H9 (cell line): ENCODE results near the gene ATG7. TPM values are rescaled to one million over a fixed set of nuclear protein-coding genes. Genes with fewer than 3 reads are reported as not detected.

ENCODE experiments used
- DNase-seq: peaks from one replicate; pipeline ENCODE4 v3.0.0-alpha.2; 2017
- H2AFZ ChIP-seq: one replicate; pipeline ENCODE4 v1.6.1; 2013; ENCODE audit warnings: mild to moderate bottlenecking, low read length, control low read depth, moderate library complexity
- H2AK5ac ChIP-seq: 2 replicates; pipeline ENCODE4 v1.6.1; 2013; ENCODE audit warnings: low read length, control low read depth, mixed read lengths; ENCODE audit not compliant: insufficient read length
- H2BK120ac ChIP-seq: one replicate; pipeline ENCODE4 v1.6.1; 2013; ENCODE audit warnings: low read depth, mild to moderate bottlenecking, low read length, control low read depth, inconsistent platforms; ENCODE audit not compliant: poor library complexity, severe bottlenecking
- H2BK12ac ChIP-seq: 2 replicates; pipeline ENCODE4 v1.6.1; 2013; ENCODE audit warnings: low read length, control low read depth, mixed read lengths, low read depth; ENCODE audit not compliant: insufficient read length
- H2BK15ac ChIP-seq: 2 replicates; pipeline ENCODE4 v1.6.1; 2013; ENCODE audit warnings: low read depth, low read length, control low read depth
- H2BK20ac ChIP-seq: one replicate; pipeline ENCODE4 v1.6.1; 2013; ENCODE audit warnings: low read depth, mild to moderate bottlenecking, low read length, control low read depth, inconsistent platforms; ENCODE audit not compliant: poor library complexity, severe bottlenecking
- H2BK5ac ChIP-seq: 2 replicates; pipeline ENCODE4 v1.6.1; 2013; ENCODE audit warnings: low read length, control low read depth, mixed read lengths; ENCODE audit not compliant: insufficient read length
- H3K14ac ChIP-seq: 2 replicates; pipeline ENCODE4 v1.6.1; 2013; ENCODE audit warnings: low read length, control low read depth; ENCODE audit not compliant: insufficient read depth
- H3K18ac ChIP-seq: 2 replicates; pipeline ENCODE4 v1.6.1; 2013; ENCODE audit warnings: low read depth, mild to moderate bottlenecking, mixed read lengths, low read length, control low read depth; ENCODE audit not compliant: insufficient read length
- H3K23ac ChIP-seq: 2 replicates; pipeline ENCODE4 v1.6.1; 2013; ENCODE audit warnings: low read length, control low read depth, mixed read lengths, low read depth; ENCODE audit not compliant: insufficient read length
- H3K23me2 ChIP-seq: 2 replicates; pipeline ENCODE4 v1.6.1; 2013; ENCODE audit warnings: low read depth, mild to moderate bottlenecking, mixed read lengths, low read length, control low read depth; ENCODE audit not compliant: insufficient read length, poor library complexity, severe bottlenecking
- H3K27ac ChIP-seq: 2 replicates; pipeline ENCODE4 v1.5.1; 2013; ENCODE audit warnings: low read length, control low read depth, mixed read lengths, low read depth; ENCODE audit not compliant: insufficient read length
- H3K27me3 ChIP-seq: 2 replicates; pipeline ENCODE4 v1.6.1; 2013; ENCODE audit warnings: low read length, control low read depth, inconsistent platforms; ENCODE audit not compliant: insufficient read depth
- H3K4ac ChIP-seq: 2 replicates; pipeline ENCODE4 v1.6.1; 2013; ENCODE audit warnings: low read depth, mild to moderate bottlenecking, control low read depth, inconsistent platforms, low read length, moderate library complexity
- H3K4me1 ChIP-seq: 2 replicates; pipeline ENCODE4 v1.6.1; 2013; ENCODE audit warnings: low read length, control low read depth, inconsistent platforms; ENCODE audit not compliant: insufficient read depth
- H3K4me2 ChIP-seq: 2 replicates; pipeline ENCODE4 v1.6.1; 2013; ENCODE audit warnings: low read length, control low read depth, mixed read lengths; ENCODE audit not compliant: insufficient read length, insufficient read depth
- H3K56ac ChIP-seq: 2 replicates; pipeline ENCODE4 v1.6.1; 2013; ENCODE audit warnings: low read depth, mild to moderate bottlenecking, mixed read lengths, low read length, control low read depth; ENCODE audit not compliant: insufficient read length
- H3K79me1 ChIP-seq: 2 replicates; pipeline ENCODE4 v1.6.1; 2013; ENCODE audit warnings: low read depth, mild to moderate bottlenecking, moderate library complexity, low read length, control low read depth, inconsistent platforms; ENCODE audit not compliant: insufficient read depth, poor library complexity, severe bottlenecking
- H3K79me2 ChIP-seq: 2 replicates; pipeline ENCODE4 v1.6.1; 2013; ENCODE audit warnings: low read length, control low read depth, inconsistent platforms; ENCODE audit not compliant: insufficient read depth
- H3K9ac ChIP-seq: 2 replicates; pipeline ENCODE4 v1.6.1; 2013; ENCODE audit warnings: low read length, control low read depth, mixed read lengths; ENCODE audit not compliant: insufficient read length; ENCODE audit errors: extremely low read depth
- H3K9me3 ChIP-seq: one replicate; pipeline ENCODE4 v1.6.1; 2013; ENCODE audit warnings: low read depth, low read length, inconsistent platforms; ENCODE audit not compliant: control insufficient read depth
- H3T11ph ChIP-seq: one replicate; pipeline ENCODE4 v1.6.1; 2013; ENCODE audit warnings: mild to moderate bottlenecking, low read length, control low read depth, inconsistent platforms
- H4K20me1 ChIP-seq: one replicate; pipeline ENCODE4 v1.6.1; 2013; ENCODE audit not compliant: control insufficient read depth, insufficient read length, insufficient read depth
- H4K5ac ChIP-seq: 2 replicates; pipeline ENCODE4 v1.6.1; 2013; ENCODE audit warnings: low read depth, mild to moderate bottlenecking, mixed read lengths, low read length, control low read depth; ENCODE audit not compliant: insufficient read length
- H4K8ac ChIP-seq: replicated peaks from 2 replicates; pipeline ENCODE4 v1.6.1; 2013; ENCODE audit warnings: low read length, control low read depth, mixed read lengths, low read depth; ENCODE audit not compliant: insufficient read length
- H4K91ac ChIP-seq: 2 replicates; pipeline ENCODE4 v1.6.1; 2013; ENCODE audit warnings: low read depth, mild to moderate bottlenecking, moderate library complexity, mixed read lengths, low read length, control low read depth; ENCODE audit not compliant: insufficient read length
- H3K27ac Mint-ChIP-seq, 3 experiments: 2 replicates in 2 of 3; 3 replicates in 1 of 3; pipeline ENCODE4 v1.8.0; 2020 to 2021; ENCODE audit warnings: mixed read lengths in 3 of 3, mild to moderate bottlenecking in 1 of 3, moderate library complexity in 1 of 3
- H3K27me3 Mint-ChIP-seq: 2 replicates; pipeline ENCODE4 v1.8.0; 2021; ENCODE audit warnings: low read depth, mild to moderate bottlenecking, moderate library complexity, mixed read lengths
- H3K36me3 Mint-ChIP-seq, 3 experiments: 2 replicates in 2 of 3; 3 replicates in 1 of 3; pipeline ENCODE4 v1.8.0; 2020 to 2021; ENCODE audit warnings: low read depth in 3 of 3, mixed read lengths in 3 of 3; ENCODE audit not compliant: insufficient read depth in 1 of 3
- H3K4me1 Mint-ChIP-seq, 2 experiments: 2 replicates each; pipeline ENCODE4 v1.8.0; 2020; ENCODE audit warnings: mixed read lengths in 2 of 2
- H3K4me3 Mint-ChIP-seq, 2 experiments: 2 replicates in 1 of 2; 3 replicates in 1 of 2; pipeline ENCODE4 v1.8.0; 2020 to 2021; ENCODE audit warnings: mild to moderate bottlenecking in 2 of 2, mixed read lengths in 2 of 2, moderate library complexity in 1 of 2
- H3K9me3 Mint-ChIP-seq, 2 experiments: 2 replicates in 1 of 2; 3 replicates in 1 of 2; pipeline ENCODE4 v1.8.0; 2020; ENCODE audit warnings: mild to moderate bottlenecking in 2 of 2, mixed read lengths in 2 of 2, moderate library complexity in 1 of 2
- CTCF ChIP-seq: fragments of 200-600 bp; sonication (generic); conservative IDR thresholded peaks from 3 replicates; pipeline ENCODE4 v1.8.0; 2021; ENCODE audit warnings: antibody characterized with exemption, mild to moderate bottlenecking
- WGBS: extraction: QIAGEN DNeasy Blood & Tissue Kit; methylation state at CpG from one replicate; pipeline ENCODE4 v1.1.7; 2013; ENCODE audit warnings: missing lambda C conversion rate, low lambda C conversion rate, mixed read lengths; ENCODE audit not compliant: insufficient read length; ENCODE audit errors: extremely low coverage; 5-methylcytosine and 5-hydroxymethylcytosine counted together
- total RNA-seq: library from RNA; stranded (reverse); gene quantifications from 2 replicates; pipeline ENCODE4 v1.2.1, GENCODE V29; 2021

Gene ATG7
- total RNA-seq, 1 experiment from 2014 or later: 17.9 TPM

DNA sequence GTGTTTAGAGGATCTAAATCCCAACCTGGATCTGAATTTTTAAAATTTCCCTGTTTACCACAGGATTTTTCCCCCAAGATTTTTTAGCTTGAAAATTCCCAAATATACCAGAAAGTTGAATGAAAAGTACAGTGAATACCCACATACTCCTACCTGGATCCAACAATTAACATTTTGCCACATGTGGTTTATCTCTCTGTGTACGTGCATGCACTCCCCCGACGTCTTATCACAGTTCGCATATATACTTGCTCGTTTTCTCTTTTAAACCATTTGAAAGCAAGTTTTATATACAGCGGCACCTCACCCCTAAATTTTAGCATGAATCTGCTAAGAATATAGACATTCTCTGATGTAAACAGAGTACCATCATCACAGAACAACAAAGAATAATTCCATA lies 165.3 kb downstream of the ATG7 start:
- WGBS: no CpG with 5 or more reads among the region's 6 CpGs
- Histone ChIP-seq H3K9ac (no peak overlapping the region), H3K56ac (no peak overlapping the region), H3K79me2 (no peaks in the 10 kb centered on the region), H3K79me1 (no peaks in the 10 kb centered on the region), H3K27me3 (no peaks in the 10 kb centered on the region), H3K18ac (no peak overlapping the region), H3K4ac (no peak overlapping the region), H3K23me2 (no peaks in the 10 kb centered on the region), H3K23ac (no peak overlapping the region), H3K4me2 (no peak overlapping the region), H4K20me1 (no peaks in the 10 kb centered on the region), H2AFZ (no peak overlapping the region), H3K9me3 (no peaks in the 10 kb centered on the region), H3K27ac (no peak overlapping the region), H4K91ac (no peak overlapping the region), H2BK15ac (no peak overlapping the region), H3K4me1 (no peaks in the 10 kb centered on the region), H4K5ac (no peak overlapping the region), H2BK5ac (no peak overlapping the region), H2BK12ac (no peak overlapping the region), H2AK5ac (no peak overlapping the region), H3K14ac (no peak overlapping the region), H2BK20ac (no peak overlapping the region), H4K8ac (no peak overlapping the region), H2BK120ac (no peak overlapping the region), H3T11ph (no peak overlapping the region)
- no peaks in the 10 kb centered on the region for H3K9me3 Mint-ChIP-seq
- no peak overlapping the region for H3K4me3 Mint-ChIP-seq
- H3K36me3 Mint-ChIP-seq: no peaks in the 10 kb centered on the region
- no peak overlapping the region for H3K27ac Mint-ChIP-seq
- H3K27me3 Mint-ChIP-seq: no peaks in the 10 kb centered on the region
- no peak for DNase-seq
- peaks cover 3 to 4% of the 10 kb centered on the region in 2 experiments; a peak in 3 of 4 replicates for H3K4me1 Mint-ChIP-seq
- TF ChIP-seq CTCF: no peak
